Measurements from ENCODE around the gene PPY. TPM values are rescaled to one million over a fixed set of nuclear protein-coding genes. Genes with fewer than 3 reads are reported as not detected.

Gene PPY
- total RNA-seq, 8 experiments from 2014 or later: 0.54 to 3.5 (median 1.7) TPM; not detected in 5

Other genes with a start within 250 kb of the PPY start
- gene SOST, start 183.7 kb downstream of the PPY start, total RNA-seq: under 1 TPM in 5 of 8 experiments, not detected in 3; 0.08 to 0.24 (median 0.11) TPM
- 10 to 100 TPM; 18.6 to 58.2 (median 25.3) TPM for gene DUSP3, start 163.5 kb downstream of the PPY start, total RNA-seq
- gene CFAP97D1, start 162.0 kb downstream of the PPY start, total RNA-seq: under 1 TPM in 7 of 8 experiments, not detected in 1; 0.05 to 0.43 (median 0.14) TPM
- 10 to 100 TPM in 5 of 8 experiments, 1 to 10 TPM in 3; 1.5 to 26.7 (median 19.3) TPM for gene MPP3, start 109.3 kb downstream of the PPY start, total RNA-seq
- 1 to 10 TPM in 1 of 8 experiments, under 1 TPM in 5, not detected in 2; 0.11 to 1.3 (median 0.39) TPM for gene CD300LG, start 95.3 kb downstream of the PPY start, total RNA-seq
- gene MPP2, start 34.9 kb downstream of the PPY start, total RNA-seq: 10 to 100 TPM in 5 of 8 experiments, 1 to 10 TPM in 2, under 1 TPM in 1; 0.25 to 26.9 (median 18.2) TPM
- gene PYY, start 11.5 kb upstream of the PPY start, total RNA-seq: 1 to 10 TPM in 1 of 8 experiments, under 1 TPM in 2, not detected in 5; 0.27 to 2.8 (median 0.47) TPM
- 1 to 10 TPM in 6 of 8 experiments, under 1 TPM in 2; 0.31 to 3.4 (median 1.4) TPM for gene NAGS, start 62.1 kb upstream of the PPY start, total RNA-seq
- 10 to 100 TPM; 24.5 to 49.3 (median 34.4) TPM for gene TMEM101, start 72.5 kb upstream of the PPY start, total RNA-seq
- gene LSM12, start 124.2 kb upstream of the PPY start, total RNA-seq: 10 to 100 TPM; 31.4 to 74.8 (median 47.5) TPM
- 100 to 1,000 TPM in 1 of 8 experiments, 10 to 100 TPM in 7; 43.6 to 194 (median 63.4) TPM for gene G6PC3, start 128.3 kb upstream of the PPY start, total RNA-seq
- 10 to 100 TPM; 15.9 to 60.5 (median 41.7) TPM for gene HDAC5, start 181.2 kb upstream of the PPY start, total RNA-seq
- gene HROB, start 199.5 kb upstream of the PPY start, total RNA-seq: 1 to 10 TPM in 4 of 8 experiments, under 1 TPM in 4; 0.61 to 5.1 (median 1.1) TPM
- gene ASB16, start 228.2 kb upstream of the PPY start, total RNA-seq: 1 to 10 TPM in 6 of 8 experiments, under 1 TPM in 2; 0.60 to 3.4 (median 1.5) TPM
- gene TMUB2, start 244.5 kb upstream of the PPY start, total RNA-seq: 10 to 100 TPM; 24.0 to 41.8 (median 31.8) TPM